Esophagus muscularis mucosa (tissue), 3 donors: Measurements from ENCODE around the gene NAGPA.

Source experiments
- CTCF ChIP-seq, 3 experiments: fragments of 200-600 bp in 2 of 3; fragments of 450-650 bp in 1 of 3; sonication (generic) in 2 of 3; IDR thresholded peaks; one replicate each; pipeline ENCODE4 v1.5.1; 2017 to 2019; ENCODE audit warnings: antibody characterized with exemption in 3 of 3, mild to moderate bottlenecking in 2 of 3, moderate library complexity in 1 of 3
- POLR2A ChIP-seq: fragments of 450-650 bp; IDR thresholded peaks from one replicate; pipeline ENCODE4 v1.6.1; 2017; ENCODE audit warnings: antibody characterized with exemption, moderate library complexity, mild to moderate bottlenecking, low read depth

GRCh38 chr16:5062051-5062450, 28.3 kb upstream of the NAGPA start:
- TF ChIP-seq POLR2A = no peak
- TF ChIP-seq CTCF (IDR thresholded peaks at IDR 0.05) = no peak
